Measurements from ENCODE around the gene CD84.
"Not testable (repeated sequence)": the region's sequence is repeated elsewhere in the genome, so short reads cannot be mapped to it uniquely, and the experiment has no call there.

The CD84 gene

DNA sequence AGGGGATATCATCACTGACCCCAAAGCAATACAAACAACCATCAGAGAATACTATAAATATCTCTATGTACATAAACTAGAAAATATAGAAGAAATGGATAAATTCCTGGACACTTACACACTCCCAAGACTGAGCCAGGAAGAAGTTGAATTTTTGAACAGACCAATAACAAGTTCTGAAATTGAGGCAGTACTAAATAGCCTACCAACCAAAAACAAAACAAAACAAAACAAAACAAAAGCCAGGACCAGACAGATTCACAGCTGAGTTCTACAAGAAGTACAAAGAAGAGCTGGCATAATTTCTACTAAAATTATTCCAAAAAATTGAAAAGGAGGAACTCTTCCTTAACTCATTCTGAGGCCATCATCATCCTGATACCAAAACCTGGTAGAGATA lies 18.5 kb downstream of the CD84 start:
- no peak overlapping the region for H3K27ac ChIP-seq (ENCODE audit: low read depth, low read length)
- H3K4me1 ChIP-seq (ENCODE audit: control insufficient read depth, low read length), result peaks cover 35% of the 10 kb centered on the region
- peaks cover 4% of the 10 kb centered on the region; the same call in 1 of the 2 replicates for H3F3A ChIP-seq (ENCODE audit: control insufficient read depth, insufficient read depth)
- H3K36me3 ChIP-seq (ENCODE audit: control insufficient read depth, low read length), result peaks cover 37% of the 10 kb centered on the region
- H3K9me3 ChIP-seq (ENCODE audit: control insufficient read depth, insufficient read depth, low read length), result peaks cover 8% of the 10 kb centered on the region
- no peaks in the 10 kb centered on the region for H3K9me2 ChIP-seq (replicated peaks; ENCODE audit: control insufficient read depth, low read length)
- H3K4me3 ChIP-seq (ENCODE audit: low read length), result no peak overlapping the region
- H3K4me2 ChIP-seq (ENCODE audit: low read length), result no peak overlapping the region
- H3K27me3 ChIP-seq (ENCODE audit: control insufficient read depth, low read length), result no peaks in the 10 kb centered on the region
- peaks cover 52% of the 10 kb centered on the region for H3K79me2 ChIP-seq (ENCODE audit: control insufficient read depth, low read length)
- H4K20me1 ChIP-seq (ENCODE audit: control insufficient read depth, insufficient read depth, low read depth, low read length), result no peaks in the 10 kb centered on the region
- TF ChIP-seq, protein P1, sequence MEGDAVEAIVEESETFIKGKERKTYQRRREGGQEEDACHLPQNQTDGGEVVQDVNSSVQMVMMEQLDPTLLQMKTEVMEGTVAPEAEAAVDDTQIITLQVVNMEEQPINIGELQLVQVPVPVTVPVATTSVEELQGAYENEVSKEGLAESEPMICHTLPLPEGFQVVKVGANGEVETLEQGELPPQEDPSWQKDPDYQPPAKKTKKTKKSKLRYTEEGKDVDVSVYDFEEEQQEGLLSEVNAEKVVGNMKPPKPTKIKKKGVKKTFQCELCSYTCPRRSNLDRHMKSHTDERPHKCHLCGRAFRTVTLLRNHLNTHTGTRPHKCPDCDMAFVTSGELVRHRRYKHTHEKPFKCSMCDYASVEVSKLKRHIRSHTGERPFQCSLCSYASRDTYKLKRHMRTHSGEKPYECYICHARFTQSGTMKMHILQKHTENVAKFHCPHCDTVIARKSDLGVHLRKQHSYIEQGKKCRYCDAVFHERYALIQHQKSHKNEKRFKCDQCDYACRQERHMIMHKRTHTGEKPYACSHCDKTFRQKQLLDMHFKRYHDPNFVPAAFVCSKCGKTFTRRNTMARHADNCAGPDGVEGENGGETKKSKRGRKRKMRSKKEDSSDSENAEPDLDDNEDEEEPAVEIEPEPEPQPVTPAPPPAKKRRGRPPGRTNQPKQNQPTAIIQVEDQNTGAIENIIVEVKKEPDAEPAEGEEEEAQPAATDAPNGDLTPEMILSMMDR (IDR thresholded peaks at IDR 0.05; ENCODE audit: low read depth, low read length, poor library complexity, severe bottlenecking), result no peak
- no peak for TF ChIP-seq EZH2phosphoT487 (IDR thresholded peaks at IDR 0.05; ENCODE audit: borderline replicate concordance, low read length)

DNA sequence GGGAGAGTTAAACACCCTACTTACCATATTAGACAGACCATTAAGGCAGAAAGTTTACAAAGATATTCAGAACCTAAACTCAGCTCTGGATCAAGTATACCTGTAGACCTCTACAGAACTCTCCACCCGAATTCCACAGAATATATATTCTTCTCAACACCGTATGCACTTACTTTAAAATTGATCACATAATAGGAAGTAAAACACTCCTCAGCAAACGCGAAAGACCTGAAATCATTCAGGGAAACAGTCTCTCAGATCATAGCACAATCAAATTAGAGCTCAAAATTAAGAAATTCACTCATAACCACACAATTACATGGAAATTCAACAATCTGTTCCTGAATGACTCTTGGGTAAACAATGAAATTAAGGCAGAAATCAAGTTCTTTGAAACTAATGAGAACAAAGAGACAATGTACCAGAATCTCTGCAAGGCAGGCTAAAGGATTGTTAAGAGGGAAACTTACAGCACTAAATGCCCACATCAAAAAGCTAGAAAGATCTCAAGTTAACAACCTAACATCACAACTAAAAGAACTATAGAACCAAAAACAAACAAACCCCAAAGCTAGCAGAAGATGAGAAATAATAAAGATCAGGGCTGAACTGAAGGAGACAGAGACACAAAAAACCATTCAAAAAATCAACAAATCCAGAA lies 19.1 kb downstream of the CD84 start:
- Histone ChIP-seq H3K9me3 (ENCODE audit: control insufficient read depth, insufficient read depth, low read length) (peaks cover 8% of the 10 kb centered on the region), H3K9me2 (replicated peaks; ENCODE audit: control insufficient read depth, low read length) (no peaks in the 10 kb centered on the region), H3F3A (ENCODE audit: control insufficient read depth, insufficient read depth) (peaks cover 4% of the 10 kb centered on the region; the same call in 1 of the 2 replicates), H3K4me2 (ENCODE audit: low read length) (no peak overlapping the region), H3K4me3 (ENCODE audit: low read length) (no peak overlapping the region), H3K27ac (ENCODE audit: low read depth, low read length) (no peak overlapping the region), H3K36me3 (ENCODE audit: control insufficient read depth, low read length) (peaks cover 33% of the 10 kb centered on the region), H3K27me3 (ENCODE audit: control insufficient read depth, low read length) (no peaks in the 10 kb centered on the region), H4K20me1 (ENCODE audit: control insufficient read depth, insufficient read depth, low read depth, low read length) (no peaks in the 10 kb centered on the region), H3K4me1 (ENCODE audit: control insufficient read depth, low read length) (peaks cover 28% of the 10 kb centered on the region), H3K79me2 (ENCODE audit: control insufficient read depth, low read length) (peaks cover 52% of the 10 kb centered on the region)
- TF ChIP-seq, protein P1 (IDR thresholded peaks at IDR 0.05; ENCODE audit: low read depth, low read length, poor library complexity, severe bottlenecking), result no peak
- TF ChIP-seq EZH2phosphoT487 (IDR thresholded peaks at IDR 0.05; ENCODE audit: borderline replicate concordance, low read length), result no peak

DNA sequence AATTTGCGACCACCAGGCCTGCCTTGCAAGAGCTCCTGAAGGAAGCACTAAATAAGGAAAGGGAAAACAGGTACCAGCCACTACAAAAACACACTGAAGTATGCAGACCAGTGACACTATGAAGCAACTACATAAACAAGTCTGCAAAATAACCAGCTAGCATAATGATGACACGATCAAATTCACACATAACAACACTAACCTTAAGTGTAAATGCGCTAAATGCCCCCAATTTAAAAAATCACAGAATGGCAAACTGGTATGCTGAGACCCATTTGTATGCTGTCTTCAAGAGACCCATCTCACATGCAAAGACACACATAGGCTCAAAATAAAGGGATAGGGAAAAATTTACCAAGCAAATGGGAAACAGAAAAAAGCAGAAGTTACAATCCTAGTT lies 19.9 kb downstream of the CD84 start:
- Histone ChIP-seq H3K79me2 (ENCODE audit: control insufficient read depth, low read length) (peaks cover 49% of the 10 kb centered on the region), H3K4me2 (ENCODE audit: low read length) (peak overlapping the region; percentile 3; the same call in 1 of the 2 replicates)
- not testable (repeated sequence) for H3K9me3 ChIP-seq (ENCODE audit: control insufficient read depth, insufficient read depth, low read length)

DNA sequence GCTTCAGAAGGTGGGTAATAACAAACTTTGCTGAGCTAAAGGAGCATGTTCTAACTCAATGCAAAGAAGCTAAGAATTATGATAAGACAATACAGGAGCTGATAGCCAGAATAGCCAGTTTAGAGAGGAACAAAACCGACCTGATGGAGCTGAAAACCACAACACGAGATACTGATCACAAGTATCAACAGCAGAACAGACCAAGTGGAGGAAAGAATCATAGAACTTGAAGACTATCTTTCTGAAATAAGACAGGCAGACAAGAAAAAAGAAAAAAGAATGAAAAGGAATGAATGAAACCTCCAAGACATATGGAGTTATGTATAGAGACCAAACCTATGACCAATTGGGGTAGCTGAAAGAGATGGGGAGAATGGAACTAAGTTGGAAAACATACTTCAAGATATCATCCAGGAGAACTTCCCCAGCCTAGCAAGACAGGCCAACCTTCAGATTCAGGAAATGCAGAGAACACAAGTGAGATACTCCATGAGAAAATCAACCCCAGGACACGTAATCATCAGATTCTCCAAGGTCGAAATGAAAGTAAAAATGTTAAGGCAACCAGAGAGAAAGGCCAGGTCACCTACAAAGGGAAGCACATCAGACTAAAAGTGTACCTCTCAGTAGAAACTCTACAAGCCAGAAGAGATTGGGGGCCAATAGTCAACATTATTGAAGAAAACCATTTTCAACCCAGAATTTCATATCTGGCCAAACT lies 20.5 kb downstream of the CD84 start:
- Histone ChIP-seq H3K9me2 (replicated peaks; ENCODE audit: control insufficient read depth, low read length) (no peaks in the 10 kb centered on the region), H3K4me3 (ENCODE audit: low read length) (no peak overlapping the region), H3K9me3 (ENCODE audit: control insufficient read depth, insufficient read depth, low read length) (peaks cover 8% of the 10 kb centered on the region), H3F3A (ENCODE audit: control insufficient read depth, insufficient read depth) (no peaks in the 10 kb centered on the region), H3K27ac (ENCODE audit: low read depth, low read length) (no peak overlapping the region), H3K4me1 (ENCODE audit: control insufficient read depth, low read length) (peaks cover 21% of the 10 kb centered on the region), H3K4me2 (ENCODE audit: low read length) (peak overlapping the region; percentile 3; the same call in 1 of the 2 replicates), H3K36me3 (ENCODE audit: control insufficient read depth, low read length) (peaks cover 21% of the 10 kb centered on the region), H4K20me1 (ENCODE audit: control insufficient read depth, insufficient read depth, low read depth, low read length) (no peaks in the 10 kb centered on the region), H3K79me2 (ENCODE audit: control insufficient read depth, low read length) (peaks cover 49% of the 10 kb centered on the region), H3K27me3 (ENCODE audit: control insufficient read depth, low read length) (no peaks in the 10 kb centered on the region)
- no peak for TF ChIP-seq EZH2phosphoT487 (IDR thresholded peaks at IDR 0.05; ENCODE audit: borderline replicate concordance, low read length)
- TF ChIP-seq, protein P1 (IDR thresholded peaks at IDR 0.05; ENCODE audit: low read depth, low read length, poor library complexity, severe bottlenecking), result no peak

More for the DNA sequence above, 19.9 kb downstream of the CD84 start:
- Histone ChIP-seq H3K36me3 (ENCODE audit: control insufficient read depth, low read length) (peaks cover 26% of the 10 kb centered on the region), H3K4me1 (ENCODE audit: control insufficient read depth, low read length) (peaks cover 21% of the 10 kb centered on the region)
- H3F3A ChIP-seq (ENCODE audit: control insufficient read depth, insufficient read depth); H3K27ac ChIP-seq (ENCODE audit: low read depth, low read length); H3K27me3 ChIP-seq (ENCODE audit: control insufficient read depth, low read length); H4K20me1 ChIP-seq (ENCODE audit: control insufficient read depth, insufficient read depth, low read depth, low read length); H3K9me2 ChIP-seq (replicated peaks; ENCODE audit: control insufficient read depth, low read length); H3K4me3 ChIP-seq (ENCODE audit: low read length): not testable (repeated sequence)

All from DOHH2 (cell line).